ENCODE data around the gene FILIP1L.
"Not testable (repeated sequence)": the region's sequence is repeated elsewhere in the genome, so short reads cannot be mapped to it uniquely, and the experiment has no call there.

The FILIP1L gene

DNA sequence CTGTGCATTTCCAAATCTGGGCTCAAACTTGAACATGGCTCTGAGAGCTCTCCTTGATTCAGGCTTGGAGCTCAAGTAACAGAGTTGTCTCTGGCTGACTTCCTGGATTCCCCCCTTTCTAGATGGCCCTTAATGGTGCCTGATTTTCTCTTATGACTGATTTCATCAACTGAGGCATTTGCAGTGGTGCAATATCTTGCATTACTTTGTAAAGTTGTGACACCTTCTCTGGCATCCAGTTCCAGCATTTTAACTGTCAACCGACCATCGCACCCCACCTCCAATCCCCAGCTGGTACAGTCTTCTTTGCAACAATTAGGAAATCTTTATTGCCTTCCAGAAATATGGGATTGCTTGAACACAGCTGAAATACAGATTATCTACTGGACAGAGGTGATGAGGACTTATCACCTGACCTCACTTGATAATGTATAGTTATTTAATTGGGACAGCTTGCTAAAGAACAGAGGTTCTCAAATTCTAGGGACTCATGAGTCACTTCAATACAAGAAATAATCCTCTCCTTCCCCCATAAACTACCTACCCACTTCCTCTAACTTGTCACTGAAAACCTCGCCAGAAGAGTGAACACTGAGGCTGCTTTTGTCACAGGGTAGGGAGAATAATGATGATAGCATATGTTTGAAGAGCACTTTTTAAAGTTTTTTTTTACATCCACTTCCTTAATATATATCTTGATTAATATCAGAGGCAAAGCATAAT is 41.8 kb downstream of the FILIP1L start:
- DNase-seq: no peak

DNA sequence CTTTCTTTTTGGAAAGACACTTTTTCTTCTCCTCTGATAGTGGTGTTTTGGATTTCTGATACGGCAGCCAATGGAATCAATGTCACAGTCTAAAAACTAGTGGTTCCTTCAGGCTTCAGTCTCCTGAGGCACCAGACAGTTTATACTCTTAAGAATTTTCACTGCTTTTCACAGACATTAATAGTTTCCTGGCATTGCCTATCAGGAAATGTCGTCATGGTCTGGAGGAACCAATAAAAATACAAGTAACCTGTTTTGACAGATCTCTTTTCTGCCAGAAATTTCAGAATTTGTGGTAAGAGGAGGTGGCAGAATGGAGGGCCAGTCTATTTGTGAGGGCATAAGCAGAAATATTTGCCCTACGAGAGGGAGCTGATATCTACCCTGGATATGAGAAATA is 44.8 kb downstream of the FILIP1L start:
- DNase-seq: no peak

DNA sequence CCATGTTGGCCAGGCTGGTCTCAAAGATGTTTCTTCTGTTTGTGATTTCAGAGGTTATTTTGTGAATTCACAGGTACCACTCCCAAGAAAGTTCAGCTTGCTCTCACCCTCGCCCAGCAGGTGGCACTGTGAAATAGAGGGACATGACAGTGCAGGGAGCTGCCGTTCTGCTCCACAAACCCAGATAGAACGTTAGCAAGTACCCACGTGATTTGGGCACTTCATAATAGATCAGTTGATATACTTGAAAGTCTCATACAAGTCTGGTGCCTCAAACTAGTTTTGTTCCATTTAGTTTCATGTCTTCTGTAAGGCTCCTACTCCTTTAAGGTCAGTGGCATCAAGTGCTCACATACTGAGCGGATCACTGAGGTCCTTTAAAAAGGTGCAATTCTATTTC is 45.5 kb downstream of the FILIP1L start:
- DNase-seq: peak; percentile 17

DNA sequence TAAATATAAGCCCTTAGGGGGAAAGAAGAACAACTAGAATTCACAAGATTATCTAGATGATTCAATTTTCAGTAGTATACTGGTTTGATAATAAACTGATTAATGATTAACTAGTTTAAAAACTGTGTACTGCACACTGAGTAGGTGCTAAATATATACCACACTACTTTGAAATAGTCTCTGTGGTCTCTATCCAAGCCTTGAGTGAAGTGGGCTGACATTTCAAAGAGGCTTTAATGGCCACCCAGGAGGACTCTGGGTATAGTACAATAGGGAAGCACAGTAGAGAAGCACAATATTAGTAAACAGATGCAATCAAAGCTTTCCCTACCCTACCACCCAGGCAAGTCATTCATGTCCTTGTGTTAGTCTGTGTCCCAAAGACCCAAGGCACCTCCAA is 46.7 kb downstream of the FILIP1L start:
- DNase-seq: no peak

DNA sequence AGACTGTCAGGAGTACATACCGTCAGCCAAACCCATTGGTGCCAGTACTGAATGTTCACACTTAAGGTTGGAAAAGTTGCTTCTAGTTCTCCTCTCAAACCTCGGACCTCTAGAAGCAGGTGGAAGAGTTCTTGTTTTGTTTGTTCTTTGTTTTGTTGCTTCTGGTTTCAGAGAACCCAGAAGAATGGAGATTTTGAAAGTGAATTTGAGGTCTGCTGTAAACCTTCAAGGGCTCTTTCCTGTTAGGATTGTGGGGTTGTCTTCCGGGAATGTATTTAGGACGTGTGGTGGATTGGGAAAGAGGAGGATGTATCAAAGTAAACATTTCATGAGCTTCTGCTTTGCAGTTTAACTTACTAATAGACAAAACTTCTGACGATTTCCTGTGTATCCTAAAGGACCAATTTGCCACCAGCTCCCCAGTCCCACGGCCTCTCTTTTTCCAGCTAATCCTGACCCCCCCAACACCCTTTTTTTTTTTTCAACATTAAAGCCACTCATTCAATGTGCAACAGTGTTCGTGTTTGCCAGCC is 50.3 kb downstream of the FILIP1L start:
- DNase-seq: no peak

DNA sequence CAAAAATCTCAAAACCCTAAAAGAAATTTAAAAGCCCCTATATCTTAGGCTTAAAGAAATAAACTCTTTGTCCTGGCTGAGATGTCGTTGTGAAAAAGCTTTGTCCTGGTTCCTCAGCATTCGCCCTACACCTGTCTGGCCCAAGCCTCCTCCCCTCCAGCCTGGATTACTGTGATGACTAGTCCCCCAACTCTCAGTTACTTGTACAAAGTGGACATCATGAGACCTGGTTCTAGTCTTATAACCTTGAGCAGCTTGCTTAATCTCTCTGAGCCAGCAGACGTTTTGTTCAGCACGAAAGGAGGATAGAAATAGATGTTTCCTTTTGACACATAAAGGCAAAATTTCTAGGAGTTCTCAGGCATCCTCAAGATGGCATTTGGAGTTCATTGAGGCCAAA is 51.6 kb downstream of the FILIP1L start:
- DNase-seq: no peak

DNA sequence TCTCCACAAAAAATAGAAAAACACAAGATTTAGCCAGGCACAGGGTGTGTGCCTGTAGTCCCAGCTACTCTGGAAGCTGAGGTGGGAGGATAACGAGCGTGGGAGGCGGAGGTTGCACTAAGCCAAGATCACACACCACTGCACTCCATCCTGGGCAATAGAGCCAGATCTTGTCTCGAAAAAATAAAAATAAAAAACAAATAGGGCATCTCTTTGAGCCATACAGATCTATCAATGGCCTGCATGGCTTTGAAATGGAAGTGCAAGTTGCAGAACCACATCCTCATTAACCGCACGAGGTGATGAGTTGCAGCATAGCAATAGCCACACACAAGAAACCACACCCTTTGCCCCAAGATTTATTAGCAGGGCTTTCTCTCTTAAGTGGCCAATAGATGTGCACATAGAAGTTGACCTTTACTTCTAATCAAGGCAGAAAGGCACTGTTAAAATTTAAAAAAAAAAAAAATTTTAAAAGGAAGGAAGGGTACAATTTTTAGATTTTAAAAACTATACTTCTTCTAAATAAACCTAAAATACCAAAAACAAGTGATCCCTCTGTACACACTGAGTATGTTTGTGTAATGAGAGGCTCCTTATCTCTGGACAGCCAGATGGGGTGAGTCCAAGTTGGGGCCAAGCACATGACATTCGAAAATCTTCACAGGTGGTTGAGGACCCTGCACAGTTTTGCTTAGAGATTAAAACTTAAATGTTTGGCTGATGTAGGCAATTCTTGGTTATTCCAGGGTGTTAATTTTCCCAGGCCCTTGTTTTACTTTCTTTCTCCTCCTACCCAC is 53.4 kb downstream of the FILIP1L start:
- no peak for DNase-seq

DNA sequence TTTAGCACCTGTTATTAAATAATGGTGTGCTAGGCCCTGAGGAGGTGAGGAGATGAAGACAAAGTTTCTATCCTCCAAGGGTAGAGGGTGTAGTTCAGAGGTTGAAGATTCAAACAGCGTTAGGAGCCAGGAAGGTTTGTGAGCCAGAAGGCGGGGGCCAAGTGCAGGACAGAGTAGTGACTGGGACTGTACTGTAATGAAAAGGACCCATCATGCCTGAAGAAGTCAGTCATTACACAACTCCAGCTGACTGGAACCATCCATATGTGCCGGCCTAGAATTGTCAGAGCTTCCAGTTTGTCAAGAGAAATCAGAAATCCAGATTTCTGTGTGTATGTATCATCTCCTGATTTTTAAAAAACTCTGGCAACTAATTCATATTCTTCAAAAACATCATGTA is 54.8 kb downstream of the FILIP1L start:
- no peak for DNase-seq

DNA sequence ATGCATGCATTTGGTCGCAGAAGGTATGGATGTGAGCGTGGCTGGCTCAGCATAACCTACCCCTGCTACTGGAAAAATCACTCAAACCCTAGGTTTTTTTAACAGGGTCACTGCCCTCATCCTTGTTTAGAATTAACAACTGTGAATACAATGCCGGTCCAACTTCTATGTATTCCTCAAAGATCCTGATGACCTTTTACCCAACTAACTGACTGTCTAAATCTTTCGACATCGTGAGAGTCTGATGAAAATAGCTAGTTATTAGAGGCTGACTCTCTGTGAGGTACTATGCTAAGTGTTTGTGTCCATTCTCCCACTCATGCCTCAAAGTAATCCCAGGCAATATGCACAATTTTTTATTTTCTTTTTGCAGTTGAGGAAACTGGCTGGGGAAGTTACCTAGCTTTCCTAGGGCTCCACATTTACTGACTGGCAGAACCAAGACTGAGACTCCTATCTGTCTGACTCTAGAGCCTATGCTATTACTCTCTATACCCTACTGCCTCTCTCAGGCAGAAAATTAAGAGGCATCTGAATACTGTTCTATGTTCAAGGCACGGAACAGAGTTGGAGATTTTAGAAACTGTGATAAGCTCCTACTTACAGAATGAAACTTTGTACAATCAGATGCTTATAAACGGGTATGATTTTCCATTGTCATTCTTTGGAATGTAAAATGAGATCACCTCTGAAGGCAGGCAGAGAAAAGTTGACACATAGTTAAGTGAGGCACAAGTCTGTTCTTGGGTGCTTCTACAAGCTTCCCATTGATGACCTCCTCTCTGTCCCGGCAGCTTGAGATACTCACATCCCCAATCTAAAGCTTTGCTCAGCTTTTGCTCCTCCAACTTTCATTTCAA is 56.4 kb downstream of the FILIP1L start:
- DNase-seq: no peak

DNA sequence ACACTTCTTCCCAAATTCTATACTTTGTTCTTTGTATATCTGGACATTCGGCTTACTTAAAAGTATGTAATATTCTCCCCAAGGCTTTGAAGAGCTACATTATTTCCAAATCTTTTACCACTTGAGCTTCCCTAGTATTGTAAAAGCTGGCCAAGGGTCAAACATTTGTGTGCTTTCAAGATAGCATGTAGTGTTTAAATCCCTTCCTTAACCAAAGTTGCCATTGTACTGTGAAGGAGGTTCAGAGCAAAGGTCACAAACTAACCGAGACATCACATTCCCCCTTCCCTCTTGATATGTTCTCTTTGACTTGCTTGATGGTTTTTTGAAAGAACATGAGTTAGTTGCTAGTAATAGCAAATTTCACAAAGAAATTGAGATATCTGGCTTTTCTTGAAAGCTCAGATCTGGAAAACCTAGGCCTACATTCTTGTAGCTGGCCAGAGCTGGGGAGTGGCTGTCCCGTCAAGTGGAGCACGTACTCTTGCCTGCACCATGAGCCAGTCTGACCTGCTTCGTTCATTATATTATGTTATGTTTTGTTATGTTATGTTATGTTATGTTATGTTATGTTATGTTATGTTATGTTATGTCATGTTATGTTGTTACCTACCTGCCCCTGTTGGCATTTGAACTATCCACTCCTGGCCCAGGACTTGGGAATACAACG is 60.2 kb downstream of the FILIP1L start:
- no peak for DNase-seq

DNA sequence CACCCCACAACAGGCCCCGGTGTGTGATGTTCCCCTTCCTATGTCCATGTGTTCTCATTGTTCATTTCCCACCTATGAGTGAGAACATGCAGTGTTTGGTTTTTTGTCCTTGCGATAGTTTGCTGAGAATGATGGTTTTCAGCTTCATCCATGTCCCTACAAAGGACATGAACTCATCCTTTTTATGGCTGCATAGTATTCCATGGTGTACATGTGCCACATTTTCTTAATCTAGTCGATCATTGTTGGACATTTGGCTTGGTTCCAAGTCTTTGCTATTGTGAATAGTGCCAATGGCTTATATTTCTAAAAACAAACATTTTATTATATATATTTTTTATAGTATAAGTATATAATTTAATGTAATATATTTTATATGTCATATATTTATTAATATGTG is 62.8 kb downstream of the FILIP1L start:
- DNase-seq: not testable (repeated sequence)

DNA sequence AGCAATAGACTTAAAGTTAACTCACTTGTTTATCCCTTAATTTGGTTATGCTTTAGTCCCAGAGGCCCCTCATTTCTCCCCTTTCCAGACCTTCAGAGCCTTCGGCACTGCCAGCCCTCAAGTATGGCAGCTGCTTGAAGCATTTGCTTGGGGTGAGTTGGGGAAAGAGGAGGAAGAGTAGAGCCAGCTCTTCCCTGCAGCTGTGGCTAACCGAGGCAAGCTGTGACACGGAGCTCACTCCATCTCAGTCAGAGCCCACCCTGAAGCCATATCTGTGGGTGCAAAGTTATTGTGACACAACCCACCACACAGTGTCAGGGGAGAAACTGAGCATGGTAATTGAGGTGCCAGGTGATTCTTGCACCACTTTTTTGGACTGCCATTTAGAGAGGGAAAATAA is 66.1 kb downstream of the FILIP1L start:
- DNase-seq: no peak

DNA sequence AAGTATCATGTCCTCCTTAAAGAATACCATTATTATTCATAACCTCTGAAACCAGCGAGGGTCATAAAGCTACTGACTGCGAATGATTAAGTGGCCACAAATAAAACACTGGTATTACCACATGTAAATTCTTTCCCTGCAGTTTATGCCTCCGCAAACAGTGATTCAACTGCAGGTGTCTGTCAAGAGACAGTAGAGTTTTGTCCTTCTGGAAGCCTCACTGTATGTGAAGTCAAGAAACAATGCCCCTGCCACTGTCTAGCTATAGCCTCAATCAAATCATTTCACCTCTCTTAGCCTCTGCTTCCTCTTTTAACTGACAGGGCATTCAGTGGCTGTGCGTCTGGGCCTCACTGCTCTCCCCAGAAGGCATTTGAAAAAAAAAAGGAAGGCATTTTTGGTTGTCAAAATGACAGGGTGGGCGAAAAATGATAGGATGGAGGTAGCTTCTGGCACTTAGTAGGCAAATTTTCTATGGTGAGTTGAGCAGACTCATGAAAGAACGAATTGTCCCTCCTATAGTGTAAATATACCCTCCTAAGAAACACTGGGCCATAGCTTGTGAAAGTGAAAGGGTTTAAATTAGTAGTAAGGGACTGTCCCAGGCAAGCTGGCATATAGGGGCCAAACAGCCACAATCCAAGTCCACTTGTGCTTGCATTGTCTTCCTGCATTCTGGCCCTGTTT is 66.7 kb downstream of the FILIP1L start:
- no peak for DNase-seq

DNA sequence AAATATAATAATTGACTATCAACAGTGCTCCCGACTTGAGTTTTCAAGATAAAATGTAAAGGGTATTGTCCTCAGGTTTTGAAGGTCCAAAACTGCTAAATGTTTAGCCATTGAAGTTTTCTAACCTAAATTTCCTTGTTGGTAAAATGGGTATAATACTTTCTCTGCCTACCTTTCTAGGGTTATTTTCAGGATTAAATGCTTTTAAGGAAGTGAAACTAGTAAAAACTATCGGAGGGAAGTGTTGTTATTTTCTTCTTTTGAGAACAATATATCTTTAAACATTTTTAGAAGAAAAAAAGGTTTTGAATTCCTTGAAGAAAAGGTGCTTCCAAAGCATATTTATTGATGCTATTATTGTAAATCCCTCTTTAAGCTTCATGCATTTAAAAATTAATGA is 67.3 kb downstream of the FILIP1L start:
- DNase-seq: no peak

DNA sequence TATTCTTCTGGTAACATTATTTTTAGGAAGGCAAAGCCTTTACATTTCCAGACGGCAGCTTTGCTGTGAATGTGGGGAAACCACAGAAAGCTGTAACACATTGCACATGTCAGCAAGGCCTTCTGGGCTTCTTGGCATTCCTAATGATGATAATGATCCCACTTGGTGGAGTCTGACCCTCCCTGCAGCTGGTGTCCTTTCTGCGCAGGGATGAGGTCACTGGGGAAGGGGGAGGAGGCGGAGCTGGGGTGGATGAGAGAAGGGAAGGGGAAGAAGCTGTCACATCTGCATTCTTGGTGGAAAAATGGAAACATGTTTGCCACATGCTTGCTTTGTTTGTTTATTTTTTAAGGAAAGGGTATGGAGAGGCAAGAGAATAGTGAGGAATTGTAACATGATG is 68.6 kb downstream of the FILIP1L start:
- peak; percentile 48 for DNase-seq

DNA sequence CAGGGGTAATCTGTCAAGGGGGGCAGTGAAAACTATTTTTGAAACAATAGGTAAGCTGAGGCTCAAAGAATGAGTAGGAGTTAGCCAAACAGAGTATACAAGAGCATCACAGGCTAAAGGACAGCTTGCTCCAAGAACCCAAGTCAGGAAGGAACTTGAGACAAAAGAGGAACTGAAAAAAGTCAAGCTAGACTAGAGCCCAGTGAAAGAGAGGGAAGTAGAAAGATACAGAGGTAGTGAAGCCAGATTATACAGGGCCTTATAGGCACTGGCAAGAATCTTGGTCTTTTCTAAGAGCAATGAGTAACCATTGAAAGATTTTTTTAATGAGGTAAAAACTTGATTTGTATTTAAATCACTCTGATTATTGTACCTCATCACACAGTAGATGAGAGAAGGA is 69.9 kb downstream of the FILIP1L start:
- DNase-seq: no peak

DNA sequence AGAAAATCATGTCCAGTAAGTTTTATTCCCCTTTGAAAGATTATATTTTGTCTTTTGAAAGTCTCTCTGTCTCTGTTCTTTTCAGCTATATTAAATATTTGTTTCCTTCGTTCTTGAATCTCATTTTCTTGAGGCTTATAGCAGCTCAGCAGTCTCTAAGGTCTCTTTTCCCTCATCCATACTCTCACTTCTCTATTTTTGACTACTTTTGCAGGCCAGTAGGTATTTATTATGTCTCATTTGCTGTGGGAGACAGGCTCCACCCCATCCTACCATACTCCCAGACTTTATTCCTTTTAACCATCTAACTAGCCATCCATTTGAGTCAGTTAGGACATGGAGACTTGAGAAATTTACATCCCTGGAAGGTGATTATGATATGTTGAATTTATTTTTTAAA is 71.0 kb downstream of the FILIP1L start:
- no peak for DNase-seq

DNA sequence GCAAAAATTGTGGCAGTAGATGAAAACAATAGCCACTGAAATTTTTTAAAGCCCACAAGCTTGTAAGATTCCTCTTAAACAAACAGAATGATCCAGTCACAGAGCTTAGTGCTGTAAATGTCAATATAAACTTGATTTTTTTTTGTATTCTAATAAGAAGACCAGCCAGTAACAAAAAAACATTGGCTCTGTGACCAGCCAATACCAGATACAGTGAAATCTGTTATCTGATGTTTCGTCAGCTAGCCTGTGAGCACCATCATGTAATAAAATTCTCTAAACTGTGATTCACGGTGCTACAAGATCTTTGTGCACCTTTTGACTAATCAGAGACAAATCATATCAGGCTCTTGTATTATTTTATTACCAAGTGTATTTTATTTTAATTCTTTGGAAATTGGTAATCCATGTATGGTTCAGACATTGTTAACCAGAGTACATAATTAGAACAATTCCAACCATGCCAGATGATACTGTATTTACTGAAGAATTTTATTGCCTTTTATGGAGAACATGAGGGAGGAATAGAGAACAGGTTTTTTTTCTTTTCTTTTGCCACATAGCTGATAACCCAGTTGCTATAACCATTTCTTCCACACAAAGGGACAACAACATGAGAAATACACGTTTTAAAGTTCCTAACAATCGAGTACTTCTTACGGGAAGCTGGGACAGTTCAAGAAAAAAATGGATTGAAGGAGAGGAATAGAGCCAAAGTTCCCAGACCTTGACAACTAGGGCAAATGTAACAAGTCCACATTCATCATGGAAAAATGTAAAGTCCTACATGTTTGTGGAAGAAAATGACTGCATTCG is 71.9 kb downstream of the FILIP1L start:
- no peak for DNase-seq

DNA sequence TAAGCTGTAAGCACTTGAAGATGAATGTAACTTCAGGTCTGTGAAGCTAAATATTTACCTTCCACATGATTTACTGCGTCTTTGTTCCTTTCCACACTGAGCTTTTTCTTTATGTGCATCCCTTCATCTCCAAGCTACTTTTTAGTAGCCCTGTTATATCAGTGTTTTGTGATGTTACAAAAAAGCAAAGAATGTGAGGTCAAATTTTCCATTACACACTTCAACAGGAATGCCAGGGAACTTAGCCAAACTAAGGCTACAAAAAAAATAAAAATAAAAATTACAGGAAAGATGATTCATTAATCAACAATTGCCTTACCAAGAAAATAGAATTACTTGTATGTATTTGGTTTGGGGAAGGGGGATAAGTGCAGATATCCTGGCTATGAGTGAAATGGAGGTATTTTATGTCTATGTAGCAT is 73.0 kb downstream of the FILIP1L start:
- no peak for DNase-seq

DNA sequence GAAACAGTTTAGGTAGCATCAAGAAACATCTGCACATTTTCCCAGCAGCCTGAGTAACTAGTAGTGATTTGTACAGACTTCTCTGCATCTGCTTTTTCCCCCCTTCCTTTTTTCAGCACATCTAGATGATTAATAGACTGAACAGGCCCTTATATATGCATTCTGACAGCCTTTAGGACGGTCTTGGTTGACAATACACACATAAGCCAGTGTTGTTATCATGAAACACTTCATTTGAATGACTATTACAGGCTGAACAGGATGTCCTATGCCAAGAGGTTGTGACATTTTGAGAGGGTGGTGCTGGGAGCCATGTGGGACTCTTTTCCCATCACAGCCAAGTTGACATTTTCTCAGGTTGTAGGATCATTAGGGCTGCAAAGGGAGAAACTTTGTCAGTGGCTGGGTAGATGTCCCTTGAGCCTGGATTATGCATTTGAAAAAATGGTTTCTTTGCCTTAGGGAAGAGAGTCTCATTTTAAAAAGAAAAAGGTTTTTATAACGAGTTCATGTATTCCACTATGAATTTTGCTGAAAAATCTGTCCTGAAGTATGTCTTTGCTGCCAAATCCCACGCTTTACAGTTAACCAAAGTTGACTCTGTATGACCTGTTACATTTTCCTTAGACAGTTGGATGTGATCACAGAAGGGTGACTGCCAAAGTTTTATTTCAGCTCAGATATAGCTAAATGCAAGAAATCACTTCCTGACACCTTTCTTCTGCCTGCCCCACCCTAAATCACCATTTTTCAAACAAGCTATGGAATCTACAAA is 73.7 kb downstream of the FILIP1L start:
- no peak for DNase-seq
